NCI-H524 treated with DMSO at 0.1 percent for 48 hours (cell line): ENCODE results near the gene SLIT3.

Experiments used
- DNase-seq: peaks from one replicate; lab custom pipeline; 2025; lab: John Stamatoyannopoulos, UW

The SLIT3 gene

GRCh38 chr5:169029661-169030274 lies 271.2 kb downstream of the SLIT3 start:
- peak; percentile 90 for DNase-seq

GRCh38 chr5:169029037-169029436 lies 271.9 kb downstream of the SLIT3 start:
- no peak for DNase-seq

- peak; percentile 87 for DNase-seq
These were observed 273.4 kb downstream of the SLIT3 start for GRCh38 chr5:169027501-169028061.

- DNase-seq = no peak
These were observed 275.4 kb downstream of the SLIT3 start for GRCh38 chr5:169025491-169025890.

- DNase-seq = no peak
These were observed 276.5 kb downstream of the SLIT3 start for GRCh38 chr5:169024421-169024820.

- no peak for DNase-seq
These were observed 278.2 kb downstream of the SLIT3 start for GRCh38 chr5:169022718-169023117.

GRCh38 chr5:169020102-169020501 lies 280.8 kb downstream of the SLIT3 start:
- DNase-seq = no peak

- DNase-seq = no peak
These were observed 282.0 kb downstream of the SLIT3 start for GRCh38 chr5:169018925-169019324.

- no peak for DNase-seq
These were observed 284.9 kb downstream of the SLIT3 start for GRCh38 chr5:169015991-169016390.

- no peak for DNase-seq
These were observed 287.1 kb downstream of the SLIT3 start for GRCh38 chr5:169013846-169014245.

- DNase-seq = no peak
These were observed 287.7 kb downstream of the SLIT3 start for GRCh38 chr5:169013208-169013728.

- DNase-seq = no peak
These were observed 288.5 kb downstream of the SLIT3 start for GRCh38 chr5:169012450-169012849.

GRCh38 chr5:169011451-169011850 lies 289.5 kb downstream of the SLIT3 start:
- DNase-seq = no peak

GRCh38 chr5:169011009-169011408 lies 289.9 kb downstream of the SLIT3 start:
- no peak for DNase-seq

- no peak for DNase-seq
These were observed 291.8 kb downstream of the SLIT3 start for GRCh38 chr5:169009123-169009522.

- no peak for DNase-seq
These were observed 293.8 kb downstream of the SLIT3 start for GRCh38 chr5:169006842-169007790.

- DNase-seq = no peak
These were observed 296.4 kb downstream of the SLIT3 start for GRCh38 chr5:169004551-169004950.

GRCh38 chr5:169003721-169004541 lies 297.0 kb downstream of the SLIT3 start:
- no peak for DNase-seq

- no peak for DNase-seq
These were observed 297.9 kb downstream of the SLIT3 start for GRCh38 chr5:169002953-169003555.

- DNase-seq = no peak
These were observed 299.5 kb downstream of the SLIT3 start for GRCh38 chr5:169001394-169001793.

GRCh38 chr5:168995024-168995423 lies 305.9 kb downstream of the SLIT3 start:
- DNase-seq = no peak
